Ovary (tissue), 3 donors: ENCODE results near the gene FGF8.

Source experiments
- CTCF ChIP-seq, 3 donors: fragments of 450-650 bp in 2 of 3; fragments of 200-600 bp in 1 of 3; IDR thresholded peaks; one replicate each; pipeline versions ENCODE4 v1.5.1 to v1.8.0; 2016 to 2022; ENCODE audit warnings: antibody characterized with exemption in 3 of 3, mild to moderate bottlenecking in 1 of 3
- EP300 ChIP-seq: sonication (generic); formaldehyde crosslinking; IDR thresholded peaks from one replicate; pipeline ENCODE4 v1.6.1; 2017; ENCODE audit warnings: antibody characterized with exemption
- POLR2A ChIP-seq: fragments of 450-650 bp; IDR thresholded peaks from one replicate; pipeline ENCODE4 v1.6.1; 2017; ENCODE audit warnings: antibody characterized with exemption, mild to moderate bottlenecking, moderate library complexity
- donor health status: DM: no; HTN: no; CAD: no.

GRCh38 chr10:101770331-101771215 lies 5.3 kb downstream of the FGF8 start:
- TF ChIP-seq CTCF (IDR thresholded peaks at IDR 0.05), result no peak
- no peak for TF ChIP-seq POLR2A
- no peak for TF ChIP-seq EP300
